Body of pancreas (tissue), 4 donors: ENCODE results near the gene C19orf81.

ENCODE experiments used
- CTCF ChIP-seq, 7 experiments: fragments of 450-650 bp in 4 of 7; fragments of 200-600 bp in 3 of 7; sonication (generic) in 3 of 7; IDR thresholded peaks; one replicate each; pipeline ENCODE4 v1.5.1; 2016 to 2019; ENCODE audit warnings: antibody characterized with exemption in 7 of 7
- POLR2A ChIP-seq, 3 donors: fragments of 450-650 bp; IDR thresholded peaks; one replicate each; pipeline ENCODE4 v1.6.1; 2016; ENCODE audit warnings: antibody characterized with exemption in 3 of 3, mild to moderate bottlenecking in 2 of 3

- TF ChIP-seq CTCF (IDR thresholded peaks at IDR 0.05) (no peak), POLR2A (IDR thresholded peaks at IDR 0.05) (no peak)
Measured at GRCh38 chr19:50640368-50640767, 8.9 kb upstream of the C19orf81 start.
